DND-41 (cell line): ENCODE measurements around the gene COL25A1.

ENCODE experiments used
- ATAC-seq: fragments of 200-7000 bp; cut with Tn5 transposase; 3 replicates; pipeline ENCODE4 v1.9.1; 2021; ENCODE audit warnings: low read depth; ENCODE audit not compliant: insufficient read depth
- DNase-seq: peaks from one replicate; pipeline ENCODE4 v3.0.0-alpha.2; 2020
- H2AFZ ChIP-seq: 2 replicates; pipeline ENCODE4 v1.6.0; 2012; ENCODE audit warnings: low read depth, low read length
- H3K27ac ChIP-seq: 2 replicates; pipeline ENCODE4 v1.5.1; 2012; ENCODE audit warnings: low read length, inconsistent platforms
- H3K27me3 ChIP-seq: fragments of 200-600 bp; sonication (generic); 2 replicates; pipeline ENCODE4 v1.6.0; 2012; ENCODE audit warnings: low read length, mild to moderate bottlenecking, inconsistent platforms; ENCODE audit not compliant: insufficient read depth, poor library complexity
- H3K36me3 ChIP-seq: 2 replicates; pipeline ENCODE4 v1.5.1; 2012; ENCODE audit warnings: low read length, inconsistent platforms; ENCODE audit not compliant: insufficient read depth
- H3K4me1 ChIP-seq: 2 replicates; pipeline ENCODE4 v1.5.1; 2012; ENCODE audit warnings: mild to moderate bottlenecking, low read length; ENCODE audit not compliant: insufficient read depth
- H3K4me2 ChIP-seq: 2 replicates; pipeline ENCODE4 v1.6.0; 2012; ENCODE audit warnings: mild to moderate bottlenecking, moderate library complexity, low read length, inconsistent platforms; ENCODE audit not compliant: insufficient read depth
- H3K4me3 ChIP-seq, 2 experiments: fragments of 200-600 bp in 1 of 2; shearing (Covaris generic) in 1 of 2; 2 replicates each; pipeline ENCODE4 v1.5.1; 2012 to 2016; ENCODE audit warnings: inconsistent platforms in 2 of 2, low read length in 2 of 2, mild to moderate bottlenecking in 2 of 2, low read depth in 1 of 2, moderate library complexity in 1 of 2
- H3K79me2 ChIP-seq: 2 replicates; pipeline ENCODE4 v1.6.0; 2012; ENCODE audit warnings: low read length, inconsistent platforms; ENCODE audit not compliant: insufficient read depth
- H3K9ac ChIP-seq: 2 replicates; pipeline ENCODE4 v1.6.0; 2012; ENCODE audit warnings: low read depth, mild to moderate bottlenecking, inconsistent platforms, low read length, moderate library complexity
- H3K9me3 ChIP-seq: 2 replicates; pipeline ENCODE4 v1.5.1; 2012; ENCODE audit warnings: low read length, moderate library complexity, mild to moderate bottlenecking, inconsistent platforms; ENCODE audit not compliant: insufficient read depth, severe bottlenecking
- H4K20me1 ChIP-seq: 2 replicates; pipeline ENCODE4 v1.6.0; 2012; ENCODE audit warnings: low read length; ENCODE audit not compliant: insufficient read depth
- CTCF ChIP-seq: IDR thresholded peaks from 2 replicates; pipeline ENCODE4 v1.5.1; 2012; ENCODE audit warnings: borderline replicate concordance, low read length, moderate library complexity, mild to moderate bottlenecking; ENCODE audit not compliant: poor library complexity, severe bottlenecking; ENCODE audit errors: extremely low read depth
- EZH2 ChIP-seq: IDR thresholded peaks from 3 replicates; pipeline ENCODE4 v1.6.1; 2012; ENCODE audit warnings: borderline replicate concordance, low read depth, mild to moderate bottlenecking, moderate library complexity, low read length, inconsistent platforms; ENCODE audit not compliant: severe bottlenecking

The COL25A1 gene

DNA sequence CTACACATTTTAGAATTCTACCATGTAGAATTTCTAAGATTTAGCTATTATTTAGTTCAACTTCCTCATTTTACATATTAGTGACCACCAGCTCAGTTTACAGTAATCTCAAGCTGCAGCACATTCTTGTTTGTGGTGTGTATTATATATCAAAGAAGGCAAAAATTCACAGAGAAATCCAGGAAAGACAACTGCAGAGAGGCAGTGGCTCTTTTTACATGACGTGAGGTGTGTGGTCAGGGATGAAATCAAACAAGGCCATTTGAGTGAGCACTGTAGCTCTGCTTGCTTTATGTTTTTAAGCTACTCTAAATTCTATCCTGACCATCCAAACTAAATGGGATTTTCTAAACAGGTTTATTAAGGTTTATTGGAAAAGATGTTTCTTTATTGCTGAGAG lies 71.1 kb downstream of the COL25A1 start:
- Histone ChIP-seq H3K9me3 (no peaks in the 10 kb centered on the region), H3K9ac (no peak overlapping the region), H3K4me3 (no peak overlapping the region), H3K27me3 (no peaks in the 10 kb centered on the region), H3K36me3 (no peaks in the 10 kb centered on the region), H4K20me1 (no peaks in the 10 kb centered on the region), H3K79me2 (no peaks in the 10 kb centered on the region), H2AFZ (no peak overlapping the region), H3K4me2 (no peak overlapping the region), H3K4me1 (no peaks in the 10 kb centered on the region), H3K27ac (no peak overlapping the region)
- ATAC-seq (no peak), DNase-seq (no peak)
- TF ChIP-seq EZH2 (no peak), CTCF (no peak)

- H3K36me3 ChIP-seq, result no peaks in the 10 kb centered on the region
- no peaks in the 10 kb centered on the region for H3K4me1 ChIP-seq
These were observed 73.4 kb downstream of the COL25A1 start for GRCh38 chr4:109229028-109229427.

GRCh38 chr4:109218288-109218687 lies 84.2 kb downstream of the COL25A1 start:
- H3K79me2 ChIP-seq, result no peaks in the 10 kb centered on the region
- H2AFZ ChIP-seq, result no peak overlapping the region
- H3K9me3 ChIP-seq, result no peaks in the 10 kb centered on the region
- H3K27me3 ChIP-seq, result no peaks in the 10 kb centered on the region
- H4K20me1 ChIP-seq, result no peaks in the 10 kb centered on the region
- ATAC-seq (no peak), DNase-seq (no peak)
- no peak overlapping the region for H3K9ac ChIP-seq
- H3K36me3 ChIP-seq, result no peaks in the 10 kb centered on the region
- no peak overlapping the region for H3K27ac ChIP-seq
- H3K4me3 ChIP-seq, result no peak overlapping the region
- H3K4me2 ChIP-seq, result no peak overlapping the region
- TF ChIP-seq CTCF, result no peak
- TF ChIP-seq EZH2, result no peak
- H3K4me1 ChIP-seq, result no peaks in the 10 kb centered on the region

More at GRCh38 chr4:109229028-109229427, 73.4 kb downstream of the COL25A1 start:
- Histone ChIP-seq H3K4me2 (no peak overlapping the region), H3K27me3 (no peaks in the 10 kb centered on the region), H3K79me2 (no peaks in the 10 kb centered on the region), H3K4me3 (no peak overlapping the region), H3K27ac (no peak overlapping the region), H3K9ac (no peak overlapping the region), H4K20me1 (no peaks in the 10 kb centered on the region), H3K9me3 (no peaks in the 10 kb centered on the region), H2AFZ (no peak overlapping the region)
- no peak for DNase-seq
- ATAC-seq, result no peak
- TF ChIP-seq EZH2 (no peak), CTCF (no peak)
